ENCODE results near the gene PIKFYVE.
"Not testable (repeated sequence)": the region's sequence is repeated elsewhere in the genome, so short reads cannot be mapped to it uniquely, and the experiment has no call there.

The PIKFYVE gene

GRCh38 chr2:208363485-208363884 is 97.4 kb downstream of the PIKFYVE start:
- no peak for DNase-seq (ENCODE audit: low spot score)

GRCh38 chr2:208366215-208367127 is 100.4 kb downstream of the PIKFYVE start:
- no peak for DNase-seq (ENCODE audit: low spot score)

DNA sequence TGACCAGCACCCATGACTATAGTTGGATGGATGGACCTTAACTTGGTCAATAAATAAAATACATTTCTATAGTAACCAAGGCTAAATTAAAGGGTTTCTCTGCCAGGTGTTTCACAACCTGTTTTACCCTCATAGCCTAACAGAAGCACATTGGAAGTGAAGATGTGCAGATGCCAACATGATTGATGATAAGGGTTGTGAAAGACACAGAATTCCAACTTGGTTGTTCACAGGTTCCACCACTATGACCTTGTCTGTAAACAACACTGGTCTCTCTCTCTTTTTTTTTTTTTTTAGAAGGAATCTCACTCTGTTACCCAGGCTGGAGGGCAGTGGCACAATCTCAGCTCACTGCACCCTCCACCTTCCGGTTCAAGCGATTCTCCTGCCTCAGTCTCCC is 103.0 kb downstream of the PIKFYVE start:
- DNase-seq (ENCODE audit: low spot score): no peak

- no peak for DNase-seq (ENCODE audit: low spot score)
These were observed 105.0 kb downstream of the PIKFYVE start for GRCh38 chr2:208370881-208371633.

DNA sequence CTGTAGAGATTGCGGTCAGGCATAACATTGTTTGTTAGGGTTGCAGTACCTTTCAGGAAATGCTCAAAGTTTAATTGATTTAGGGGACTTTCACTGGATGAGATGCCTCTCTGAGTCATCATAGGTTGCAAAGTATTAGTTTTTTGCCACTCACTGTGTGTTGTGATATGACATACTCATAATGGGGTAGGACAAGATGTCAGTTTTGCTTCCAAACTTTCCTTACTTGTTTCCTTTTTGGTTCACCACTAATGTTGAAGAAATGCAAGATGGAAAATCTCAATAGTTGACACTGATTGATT is 105.5 kb downstream of the PIKFYVE start:
- DNase-seq (ENCODE audit: low spot score): no peak

- DNase-seq (ENCODE audit: low spot score): peak; percentile 54
These were observed 107.5 kb downstream of the PIKFYVE start for GRCh38 chr2:208373460-208374089.

DNA sequence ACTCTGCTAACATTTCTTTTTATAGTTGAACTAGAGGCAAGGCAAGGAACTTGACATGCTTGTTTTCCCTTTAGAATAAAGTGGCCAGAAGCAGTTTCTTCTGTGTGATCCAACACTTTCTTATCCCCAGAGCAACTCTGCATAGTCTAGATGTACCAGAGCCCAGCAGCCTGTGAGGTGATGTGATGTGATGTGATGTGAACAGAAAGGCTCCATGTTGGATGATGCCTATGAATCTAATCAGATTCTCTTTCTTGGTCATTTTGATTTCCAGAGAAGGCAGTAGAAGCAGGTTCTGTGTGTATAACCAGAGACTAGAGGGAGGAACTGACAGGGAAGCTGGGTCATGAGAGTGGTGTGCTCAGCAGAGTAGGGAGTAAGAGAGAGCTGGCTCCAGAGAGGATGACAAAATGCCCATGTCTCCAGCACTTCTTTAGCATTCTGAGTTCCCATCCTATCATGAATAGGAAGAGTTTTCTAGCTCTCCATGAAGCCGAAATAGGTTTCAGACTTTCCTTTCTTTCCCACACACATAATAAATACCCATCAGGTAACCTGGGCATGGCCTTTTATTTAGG is 109.5 kb downstream of the PIKFYVE start:
- no peak for DNase-seq (ENCODE audit: low spot score)

GRCh38 chr2:208377344-208377860 is 111.3 kb downstream of the PIKFYVE start:
- DNase-seq (ENCODE audit: low spot score): not testable (repeated sequence)

DNA sequence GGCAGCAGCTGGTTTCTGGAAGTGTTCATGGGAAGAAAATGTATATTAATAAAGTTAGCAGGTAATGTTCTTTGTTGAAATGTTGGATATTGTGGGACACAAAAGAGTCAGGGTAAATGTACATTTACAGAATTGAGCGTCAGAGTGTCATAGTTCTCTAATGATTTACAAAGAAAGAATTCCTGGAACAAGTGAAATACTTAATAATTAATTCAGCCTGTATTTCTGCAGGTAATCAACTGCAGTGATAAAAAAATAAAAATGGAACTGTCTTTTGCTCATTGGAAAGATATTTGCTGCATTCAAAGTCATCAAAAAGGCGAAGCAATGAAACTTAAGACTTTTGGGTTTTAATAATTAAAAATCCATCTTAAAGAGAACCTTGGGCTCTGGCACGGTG is 113.1 kb downstream of the PIKFYVE start:
- no peak for DNase-seq (ENCODE audit: low spot score)

DNA sequence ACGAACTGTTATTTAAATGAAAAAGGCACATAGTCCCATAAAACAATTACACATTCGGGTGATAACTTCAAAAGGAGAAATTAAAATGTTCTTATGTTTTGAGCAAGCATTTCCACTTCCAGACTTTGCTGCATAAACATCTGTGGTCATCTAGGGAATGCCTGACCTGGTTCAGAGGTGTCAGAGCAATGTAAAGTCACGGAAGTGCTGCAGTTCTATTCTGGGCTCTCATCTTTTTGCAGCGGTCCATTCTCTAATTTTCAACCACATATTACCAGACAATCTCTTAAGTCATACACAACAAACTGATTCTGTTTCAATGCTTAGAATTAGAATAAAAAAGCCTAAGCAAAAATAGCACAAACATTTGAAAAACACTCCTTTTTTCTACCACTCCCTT is 118.6 kb downstream of the PIKFYVE start:
- DNase-seq (ENCODE audit: low spot score): no peak

GRCh38 chr2:208386541-208386940 is 120.5 kb downstream of the PIKFYVE start:
- no peak for DNase-seq (ENCODE audit: low spot score)

DNA sequence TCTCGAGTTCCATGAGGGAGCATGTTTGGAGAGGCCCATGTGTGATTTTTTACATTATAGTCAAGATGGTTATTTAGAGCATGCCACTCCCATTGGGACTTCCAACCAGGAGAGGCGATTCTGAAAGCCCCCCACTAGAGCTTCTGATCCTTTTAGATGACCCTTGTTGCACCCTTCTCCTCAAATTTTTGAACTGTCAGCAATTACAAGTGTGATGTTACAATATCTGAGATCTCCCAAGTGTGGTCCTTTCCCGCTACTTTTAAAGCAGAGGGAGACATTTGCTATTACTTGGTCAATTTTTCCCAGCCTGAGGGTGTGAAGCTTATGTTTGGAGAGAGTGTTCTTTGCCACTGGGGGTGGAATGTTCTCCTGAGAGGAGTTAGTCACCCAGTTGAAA is 123.9 kb downstream of the PIKFYVE start:
- DNase-seq (ENCODE audit: low spot score): no peak

DNA sequence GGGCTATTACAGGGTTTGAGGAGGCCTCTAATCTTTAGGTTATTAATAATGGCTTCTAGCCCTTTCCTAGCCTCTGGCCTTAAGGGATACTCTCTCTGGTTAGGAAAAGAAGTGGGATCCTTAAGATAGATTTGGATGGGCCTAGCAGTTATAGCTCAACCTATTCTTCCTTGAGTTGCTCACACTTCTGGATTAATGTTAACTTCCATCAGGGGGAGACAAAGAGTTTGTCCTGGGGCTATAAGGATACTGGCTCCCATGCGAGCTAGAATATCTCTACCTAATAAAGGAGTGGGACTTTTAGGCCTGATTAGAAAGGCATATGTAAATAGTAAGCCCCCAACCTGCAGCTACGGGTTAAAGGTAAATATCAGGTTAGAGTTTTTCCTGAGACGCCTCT is 126.2 kb downstream of the PIKFYVE start:
- DNase-seq (ENCODE audit: low spot score): no peak

GRCh38 chr2:208396796-208397195 is 130.7 kb downstream of the PIKFYVE start:
- not testable (repeated sequence) for DNase-seq (ENCODE audit: low spot score)

GRCh38 chr2:208399201-208399600 is 133.1 kb downstream of the PIKFYVE start:
- no peak for DNase-seq (ENCODE audit: low spot score)

- DNase-seq (ENCODE audit: low spot score): peak; percentile 72
These were observed 140.7 kb downstream of the PIKFYVE start, which contains the start of gene PTH2R for GRCh38 chr2:208406474-208407451. Gene PTH2R (plus strand): TSS chr2:208406792. CDS start chr2:208407044, 252 bp downstream.

GRCh38 chr2:208407667-208408066 is 141.6 kb downstream of the PIKFYVE start:
- no peak for DNase-seq (ENCODE audit: low spot score)

All from ecto neural progenitor cell (in vitro differentiated cells).